RWPE1 (cell line): ENCODE measurements around the gene MTHFD1.

Experiments
- CTCF ChIA-PET: fragments of 350-600 bp; sonication (Branson Sonifier 250); formaldehyde crosslinking; extraction: SDS; loops from one replicate; lab custom pipeline; 2021; lab: Yijun Ruan, JAX
- POLR2A ChIA-PET: fragments of 400-600 bp; formaldehyde crosslinking; extraction: SDS; loops from one replicate; lab custom pipeline; 2020; ENCODE audit warnings: antibody characterized with exemption; ENCODE audit not compliant: low non-redundant PET; lab: Yijun Ruan, JAX
- DNase-seq: peaks from one replicate; pipeline ENCODE4 v3.0.0; 2012; ENCODE audit warnings: low spot score
- H3K27ac ChIP-seq: fragments of 450-650 bp; 2 replicates; pipeline ENCODE4 v1.5.1; 2017
- TF ChIP-seq, protein P1 (sequence below): fragments of 450-650 bp; conservative IDR thresholded peaks from 2 replicates; pipeline ENCODE4 v1.5.1; 2017; ENCODE audit warnings: low read depth, mild to moderate bottlenecking

Gene MTHFD1

GRCh38 chr14:64474698-64475097 lies 86.5 kb downstream of the MTHFD1 start:
- no peak for DNase-seq

DNA sequence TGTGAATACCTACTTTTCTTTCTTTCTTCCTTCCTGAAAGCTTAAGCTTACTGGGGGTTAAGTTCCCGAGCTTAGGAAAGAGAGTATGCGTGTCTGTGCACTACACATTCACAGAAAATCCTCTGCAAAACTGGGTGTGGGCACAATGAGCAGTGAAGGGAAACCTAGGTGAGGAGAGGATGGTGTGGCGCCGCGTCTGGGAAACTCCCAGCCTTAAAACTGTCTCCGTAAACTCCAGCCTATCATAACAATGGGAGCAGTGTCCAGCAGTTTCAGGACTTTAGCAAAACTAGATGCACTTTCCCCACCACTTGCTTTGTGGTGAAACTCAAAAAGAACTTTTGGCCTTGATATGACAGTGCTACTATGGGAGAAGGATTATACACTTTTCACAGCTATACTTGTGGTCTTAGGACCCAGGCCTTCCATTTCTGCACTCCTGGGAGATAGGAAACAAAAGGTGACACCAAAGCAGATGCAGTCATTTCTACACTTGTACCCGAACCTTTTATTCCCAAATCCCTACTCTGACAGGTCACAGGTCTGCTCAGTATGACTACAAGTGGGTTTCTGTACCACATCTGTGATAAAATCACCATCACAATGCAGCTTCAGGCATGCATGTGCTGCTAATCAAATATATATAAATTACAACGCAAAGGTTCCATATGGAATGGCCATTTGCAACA lies 87.6 kb downstream of the MTHFD1 start:
- TF ChIP-seq, protein P1, sequence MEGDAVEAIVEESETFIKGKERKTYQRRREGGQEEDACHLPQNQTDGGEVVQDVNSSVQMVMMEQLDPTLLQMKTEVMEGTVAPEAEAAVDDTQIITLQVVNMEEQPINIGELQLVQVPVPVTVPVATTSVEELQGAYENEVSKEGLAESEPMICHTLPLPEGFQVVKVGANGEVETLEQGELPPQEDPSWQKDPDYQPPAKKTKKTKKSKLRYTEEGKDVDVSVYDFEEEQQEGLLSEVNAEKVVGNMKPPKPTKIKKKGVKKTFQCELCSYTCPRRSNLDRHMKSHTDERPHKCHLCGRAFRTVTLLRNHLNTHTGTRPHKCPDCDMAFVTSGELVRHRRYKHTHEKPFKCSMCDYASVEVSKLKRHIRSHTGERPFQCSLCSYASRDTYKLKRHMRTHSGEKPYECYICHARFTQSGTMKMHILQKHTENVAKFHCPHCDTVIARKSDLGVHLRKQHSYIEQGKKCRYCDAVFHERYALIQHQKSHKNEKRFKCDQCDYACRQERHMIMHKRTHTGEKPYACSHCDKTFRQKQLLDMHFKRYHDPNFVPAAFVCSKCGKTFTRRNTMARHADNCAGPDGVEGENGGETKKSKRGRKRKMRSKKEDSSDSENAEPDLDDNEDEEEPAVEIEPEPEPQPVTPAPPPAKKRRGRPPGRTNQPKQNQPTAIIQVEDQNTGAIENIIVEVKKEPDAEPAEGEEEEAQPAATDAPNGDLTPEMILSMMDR, result no peak
- no peak for DNase-seq
- ChIA-PET CTCF (interaction anchor here (0.5 to 0.7 kb wide), 3 partner anchors 11 to 417 kb away, joined by 3 to 4 read pairs (median 3); no protein-coding TSS in a partner anchor), POLR2A (no interaction called here)
- no peak overlapping the region for H3K27ac ChIP-seq

More at GRCh38 chr14:64474698-64475097, 86.5 kb downstream of the MTHFD1 start:
- no peak overlapping the region for H3K27ac ChIP-seq
- ChIA-PET POLR2A (no interaction called here), CTCF (interaction anchor here (0.6 to 0.7 kb wide), 2 partner anchors 8 to 189 kb away, joined by 3 read pairs; no protein-coding TSS in a partner anchor)
- TF ChIP-seq, protein P1, result no peak

GRCh38 chr14:64476438-64476837 lies 88.3 kb downstream of the MTHFD1 start:
- H3K27ac ChIP-seq, result no peak overlapping the region
- TF ChIP-seq, protein P1, result no peak
- ChIA-PET CTCF (interaction anchor here (0.7 kb wide), 1 partner anchor 12 kb away, joined by 4 read pairs; no protein-coding TSS in a partner anchor), POLR2A (no interaction called here)
- no peak for DNase-seq

- DNase-seq, result peak; percentile 24
- ChIA-PET POLR2A (no interaction called here), CTCF (interaction anchor here (0.7 to 1.2 kb wide), 3 partner anchors 10 to 135 kb away, joined by 3 to 4 read pairs (median 4); no protein-coding TSS in a partner anchor)
- TF ChIP-seq, protein P1, result peak; percentile 56
- no peak overlapping the region for H3K27ac ChIP-seq
These were observed 90.6 kb downstream of the MTHFD1 start for GRCh38 chr14:64478634-64479250.

DNA sequence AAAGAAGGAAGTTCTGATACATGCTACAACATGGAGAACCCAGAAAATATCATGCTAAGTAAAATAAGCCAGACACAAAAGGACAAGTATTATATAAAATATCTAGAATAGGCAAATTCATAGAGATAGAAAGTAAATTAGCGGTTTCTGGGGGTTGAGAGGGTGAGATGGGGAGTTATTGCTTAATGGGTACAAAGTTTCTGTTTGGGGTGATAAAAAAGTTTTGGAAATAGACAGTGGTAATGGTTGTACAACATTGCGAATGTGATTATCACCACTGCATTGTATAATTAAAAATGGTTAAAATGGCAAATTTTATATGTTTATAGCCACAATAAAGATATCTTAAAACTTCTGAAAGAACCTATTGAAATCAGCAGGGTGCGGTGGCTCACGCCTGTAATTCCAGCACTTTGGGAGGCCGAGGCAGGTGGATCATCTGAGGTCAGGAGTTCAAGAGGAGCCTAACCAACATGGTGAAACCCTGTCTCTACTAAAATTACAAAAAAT lies 100.5 kb downstream of the MTHFD1 start:
- ChIA-PET CTCF (interaction anchor here (0.6 to 1.0 kb wide), 2 partner anchors 22 to 158 kb away, joined by 3 to 6 read pairs; no protein-coding TSS in a partner anchor), POLR2A (no interaction called here)
- H3K27ac ChIP-seq, result no peak overlapping the region
- TF ChIP-seq, protein P1, result no peak
- DNase-seq, result no peak

DNA sequence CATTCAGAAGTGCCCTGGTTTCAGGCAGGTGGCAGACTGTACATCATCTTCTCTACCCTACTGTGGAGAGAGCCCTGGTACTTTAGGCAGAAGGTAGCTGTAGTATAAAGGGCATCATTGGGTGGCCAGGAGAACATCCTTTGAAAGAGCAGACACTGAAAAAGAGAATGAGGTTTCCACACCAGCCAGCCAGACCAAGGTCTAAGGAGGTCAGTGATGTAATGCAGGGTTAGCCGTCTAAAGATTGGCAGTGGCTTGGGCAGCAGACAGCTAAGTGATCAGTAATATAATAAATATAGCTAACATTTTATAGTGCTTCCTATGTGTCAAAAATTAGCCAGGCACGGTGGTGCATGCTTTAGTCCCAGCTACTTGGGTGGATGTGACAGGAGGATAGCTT lies 103.5 kb downstream of the MTHFD1 start:
- TF ChIP-seq, protein P1, result no peak
- no peak overlapping the region for H3K27ac ChIP-seq
- ChIA-PET CTCF (interaction anchor here (0.6 to 0.7 kb wide), 2 partner anchors 15 to 98 kb away, joined by 6 to 8 read pairs; no protein-coding TSS in a partner anchor), POLR2A (interaction anchor here (0.6 kb wide), 1 partner anchor 14 kb away, joined by 3 read pairs; no protein-coding TSS in a partner anchor)
- DNase-seq, result no peak
